Activated CD4-positive, alpha-beta T cell treated with anti-CD3 and anti-CD28 coated beads, Interleukin-2, amount 50 U/mL, for 24 hours (primary cell): Measurements from ENCODE around the gene HSPA12A.

Source experiments
- DNase-seq, 2 donors: peaks; one replicate each; pipeline ENCODE4 v3.0.0-alpha.2; 2020; ENCODE audit warnings: low read depth in 1 of 2, low spot score in 1 of 2

The HSPA12A gene

DNA sequence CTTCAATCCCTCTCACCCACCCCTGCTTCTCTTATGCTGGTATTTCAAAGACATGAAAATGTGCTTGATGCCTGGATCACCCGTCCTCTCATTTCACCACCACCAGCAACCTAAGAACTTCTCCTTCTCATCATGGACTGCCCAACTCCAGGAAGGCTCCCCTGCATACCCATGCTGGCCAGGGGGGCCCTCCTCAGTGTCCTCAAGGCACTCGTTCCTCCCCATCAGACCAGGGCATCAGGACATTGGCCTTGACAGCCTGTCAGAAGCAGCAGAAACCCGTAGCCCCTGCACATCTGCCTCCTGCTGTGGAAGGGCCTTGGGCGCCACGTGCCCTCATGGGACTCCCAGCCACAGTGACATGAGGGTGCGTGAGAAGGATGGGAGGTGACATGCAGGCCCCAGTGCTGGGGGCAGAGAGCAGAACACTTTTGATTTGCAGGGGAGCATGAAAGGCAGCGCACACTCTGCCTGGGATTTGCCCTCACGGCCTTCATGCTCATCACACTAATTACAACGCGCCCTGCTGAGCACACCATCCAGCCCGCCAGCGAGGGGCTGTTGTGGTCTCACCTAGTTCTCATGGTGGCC, 1.9 kb upstream of the HSPA12A start:
- DNase-seq, result no peak

DNA sequence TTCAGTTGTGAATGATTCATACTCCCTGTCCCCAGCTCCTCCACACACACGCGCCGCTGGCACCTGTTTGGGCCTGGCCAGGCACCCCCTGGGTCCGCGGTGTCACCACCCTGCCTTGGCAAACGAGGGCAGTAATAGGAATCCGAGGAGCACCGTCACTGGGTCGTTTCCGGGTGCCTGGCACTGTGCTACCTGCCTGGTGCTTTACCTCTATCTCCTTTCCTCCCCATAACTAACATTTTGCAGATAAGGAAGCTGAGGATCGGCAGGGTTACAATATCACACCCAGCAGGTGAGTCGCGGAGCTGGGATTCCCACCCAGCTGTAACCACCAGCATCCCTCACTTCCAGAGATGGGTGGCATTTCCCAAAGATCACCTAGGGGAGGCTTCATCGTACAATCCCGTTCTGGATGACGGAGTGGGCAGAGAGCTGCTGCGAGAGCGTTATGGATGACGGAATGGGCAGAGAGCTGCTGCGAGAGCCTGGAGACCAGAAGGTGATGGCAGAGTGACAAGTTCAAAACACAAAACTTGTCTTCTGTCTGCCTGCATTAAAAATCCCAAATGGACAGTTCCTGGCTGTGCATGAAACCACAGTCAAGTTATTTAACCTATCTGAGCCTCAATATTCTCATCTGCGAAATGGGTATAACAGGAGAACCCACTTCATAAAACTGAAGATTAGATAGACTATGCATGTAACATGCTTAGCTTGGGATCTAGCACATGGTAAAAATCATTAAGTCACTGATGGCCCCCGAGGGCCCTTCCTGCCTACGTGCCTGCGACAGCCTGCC, 1.1 kb upstream of the HSPA12A start:
- DNase-seq, result no peak

DNA sequence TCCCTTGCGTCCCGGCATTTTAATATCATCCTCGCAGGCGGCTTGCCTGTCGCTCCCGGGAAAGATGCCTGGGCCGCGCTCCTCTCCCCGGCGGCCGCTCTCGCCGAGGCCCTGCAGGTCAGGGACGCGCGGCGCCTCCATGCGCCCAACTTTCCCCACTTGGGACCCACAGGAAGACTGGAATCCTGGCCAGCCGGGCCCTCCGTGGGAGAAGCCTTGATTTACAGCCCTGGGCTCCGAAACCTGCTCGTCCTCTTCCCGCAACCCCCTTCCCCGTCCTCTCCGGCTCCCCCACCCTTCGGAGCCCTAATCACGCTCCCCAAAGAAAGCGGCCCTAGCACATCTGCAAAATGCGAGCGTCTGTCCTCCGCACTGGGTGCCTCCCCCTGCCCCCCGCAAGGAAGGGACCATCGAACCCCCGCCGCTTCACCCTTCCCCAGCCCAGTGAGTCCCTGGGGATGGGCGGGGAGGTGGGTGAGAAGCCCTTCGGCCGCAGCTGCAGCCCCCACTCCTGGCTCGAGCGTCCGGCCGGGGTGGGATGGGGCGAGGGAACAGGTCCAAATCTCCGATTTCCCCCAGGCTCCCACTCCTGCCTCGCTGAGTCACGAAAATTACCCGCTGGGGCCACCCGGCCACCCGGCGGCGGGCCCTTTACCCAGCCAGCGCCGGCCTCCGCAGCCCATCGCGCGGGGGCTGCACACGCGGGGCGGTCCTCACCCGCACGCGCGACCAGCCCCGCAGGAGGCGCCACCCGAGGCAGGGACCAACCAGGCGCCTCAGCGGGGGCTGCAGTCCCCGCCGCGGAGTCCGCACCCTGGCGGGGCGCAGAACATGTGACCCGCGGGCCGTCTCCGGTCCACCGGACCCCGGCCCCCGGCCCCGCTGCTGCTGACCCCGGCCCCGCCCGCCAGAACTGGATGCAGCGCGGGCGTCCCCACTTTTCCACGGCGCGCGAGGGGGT, 695 bp downstream of the HSPA12A start:
- no peak for DNase-seq

DNA sequence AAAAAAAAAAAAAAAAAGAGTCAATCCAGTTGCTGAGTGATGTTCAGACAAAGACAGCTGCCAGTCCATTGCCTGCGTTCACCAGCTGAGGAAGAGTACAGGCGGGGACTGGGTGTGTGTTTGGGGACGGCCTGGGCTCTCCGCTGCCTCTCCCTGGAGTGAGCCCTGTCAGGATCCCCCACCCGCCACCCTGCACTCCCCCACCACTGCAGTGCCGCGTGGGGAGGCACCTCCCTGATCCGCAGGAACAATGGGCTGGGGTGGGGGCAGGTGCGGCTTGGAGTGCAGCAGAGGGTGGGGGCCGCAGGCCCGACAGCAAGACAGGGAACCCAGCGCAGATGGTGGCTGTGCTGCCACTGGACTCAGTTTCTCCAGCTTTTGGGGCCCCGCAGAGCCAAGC, 1.4 kb downstream of the HSPA12A start:
- DNase-seq, result no peak

DNA sequence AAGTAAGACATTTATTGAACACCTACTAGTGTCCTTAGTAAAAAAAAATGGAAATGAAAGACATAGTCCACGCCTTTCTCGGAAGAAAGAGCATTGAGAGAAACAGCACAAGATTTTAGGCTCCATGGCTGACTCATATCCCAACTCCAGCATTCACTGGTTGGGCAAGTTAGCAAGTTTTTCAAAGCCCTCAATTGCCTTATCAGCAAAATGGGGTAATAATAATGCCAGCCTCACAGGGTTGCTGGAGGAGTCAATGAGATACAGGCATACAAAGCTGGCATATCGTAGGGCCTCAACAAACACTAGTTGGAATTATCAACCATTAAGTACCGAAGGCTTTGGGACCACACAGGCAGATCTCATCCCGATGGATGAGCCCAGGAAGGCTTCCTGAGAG, 4.0 kb downstream of the HSPA12A start:
- DNase-seq, result no peak

DNA sequence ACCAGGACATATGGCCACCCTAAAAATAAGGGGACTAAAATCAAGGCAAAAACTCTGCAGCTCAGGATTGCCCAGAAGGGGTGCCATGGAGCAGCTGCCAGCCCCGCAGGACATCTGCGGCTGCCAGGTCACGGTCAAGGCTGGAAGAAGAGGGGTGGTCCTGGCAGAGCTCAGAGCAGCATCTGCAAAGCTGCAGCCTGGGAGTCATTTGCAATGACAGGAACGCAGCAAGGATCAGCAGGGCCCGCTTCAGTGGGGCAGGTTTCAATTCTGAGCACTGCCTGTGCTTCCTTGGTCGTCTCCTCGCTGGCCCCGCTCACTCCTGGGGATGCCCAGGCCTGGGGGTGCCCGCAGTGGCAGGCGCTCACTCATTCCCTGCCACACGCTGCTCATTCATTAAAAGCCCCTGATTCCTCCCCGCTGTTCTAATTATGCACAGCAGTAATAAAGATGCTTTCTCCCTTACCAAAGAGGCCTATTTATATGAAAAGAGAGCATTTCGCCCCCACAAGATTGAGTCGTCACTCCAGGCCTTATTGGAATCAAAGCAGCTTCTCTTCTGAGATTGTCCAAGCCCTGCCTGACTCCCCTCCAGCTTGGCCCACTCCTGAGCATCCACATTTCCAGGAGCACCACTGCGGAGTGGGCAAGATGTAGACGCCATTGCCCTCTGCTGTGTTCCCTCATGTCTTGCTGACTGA, 4.6 kb downstream of the HSPA12A start:
- DNase-seq, result no peak

DNA sequence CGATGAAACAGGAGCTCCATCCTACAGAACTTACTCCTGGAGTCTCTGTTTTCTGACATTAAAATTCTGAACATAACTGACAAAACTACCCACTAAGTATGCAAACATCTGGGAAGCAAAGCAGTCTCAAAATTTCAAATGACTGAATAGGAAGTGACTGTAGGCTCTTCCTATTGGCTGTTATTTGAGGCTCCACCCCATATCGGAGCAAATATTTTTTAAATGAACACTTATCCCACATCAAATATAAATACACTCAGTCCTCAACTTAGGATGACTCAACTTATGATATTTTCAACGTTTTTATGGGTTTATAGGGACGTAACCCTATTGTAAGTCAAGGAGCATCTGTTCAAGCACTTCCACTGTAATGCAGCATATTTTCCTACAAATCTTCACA, 8.8 kb downstream of the HSPA12A start:
- no peak for DNase-seq

DNA sequence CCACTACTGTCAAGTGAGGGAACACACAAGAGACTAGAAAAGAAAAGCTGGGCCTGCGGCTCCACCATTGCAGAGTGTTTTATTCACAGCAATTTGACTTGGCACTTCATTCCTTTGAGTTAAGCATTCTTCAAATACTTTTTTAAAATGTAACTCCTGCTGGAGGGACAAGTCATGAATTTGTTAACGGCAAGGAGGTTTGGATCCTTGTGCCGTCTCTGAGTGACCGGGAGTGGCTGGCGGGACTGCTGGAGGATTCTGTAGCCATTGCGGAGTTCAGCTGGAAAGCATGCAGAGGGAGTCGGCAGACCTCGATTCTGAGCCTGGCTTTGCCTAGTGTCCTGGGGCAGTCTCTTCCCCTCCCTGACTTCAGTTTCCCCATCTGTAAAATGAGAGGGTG, 9.8 kb downstream of the HSPA12A start:
- no peak for DNase-seq

DNA sequence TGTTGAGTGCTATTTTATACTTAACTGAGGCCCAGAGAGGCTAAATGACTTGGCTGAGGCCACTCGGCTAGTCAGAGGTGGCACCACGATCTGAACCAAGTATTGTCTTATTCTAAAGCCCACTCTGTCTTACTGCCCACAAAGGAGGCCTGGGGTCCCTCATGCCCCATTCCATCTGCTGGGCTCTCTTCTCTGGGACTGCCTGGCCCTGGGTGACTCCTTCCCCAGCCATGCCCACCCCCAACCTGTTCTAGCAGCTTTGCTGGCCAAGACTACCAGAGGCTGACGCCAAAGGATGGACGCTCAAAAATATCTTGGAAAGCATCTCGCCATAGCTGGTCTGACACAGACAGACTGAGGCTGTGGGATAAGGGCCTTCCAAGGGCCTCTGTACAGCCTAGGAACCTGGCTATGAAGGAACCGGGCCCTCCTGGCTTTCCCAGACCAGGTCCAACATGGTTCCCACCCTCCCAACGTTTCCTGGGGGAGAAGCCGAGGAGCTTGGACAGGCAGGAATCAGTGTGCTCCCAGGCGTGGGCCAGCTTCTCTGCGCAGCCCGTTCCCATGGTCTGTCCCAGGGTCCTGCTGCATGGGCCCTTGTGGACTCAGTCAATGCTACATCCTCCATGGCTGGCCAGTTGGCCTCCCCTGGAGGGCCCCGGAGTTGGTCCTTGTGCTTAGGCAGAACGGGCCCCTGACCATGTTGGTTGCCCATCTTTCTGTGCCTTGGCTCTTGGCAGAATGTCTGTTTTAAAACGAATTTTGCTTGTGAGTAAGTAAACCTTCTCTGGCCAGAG, 11.7 kb downstream of the HSPA12A start:
- DNase-seq, result no peak

DNA sequence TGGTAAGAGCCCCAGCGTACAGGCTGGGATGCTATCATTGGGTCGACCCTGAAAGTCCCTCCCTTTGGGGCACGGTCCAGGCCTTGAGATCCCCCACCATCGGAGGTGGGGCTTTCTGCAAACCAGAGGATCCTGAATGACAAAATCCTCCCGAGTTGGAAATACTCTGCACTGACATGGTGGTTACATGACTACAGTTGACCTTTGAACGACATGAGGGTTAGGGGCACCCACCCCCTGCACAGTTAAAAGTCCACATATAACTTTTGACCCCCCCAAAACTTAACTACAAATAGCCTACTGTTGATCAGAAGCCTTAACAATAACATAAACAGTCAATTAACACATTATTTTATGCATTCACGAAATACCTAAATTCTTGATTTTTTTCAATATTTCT, 13.1 kb downstream of the HSPA12A start:
- no peak for DNase-seq

DNA sequence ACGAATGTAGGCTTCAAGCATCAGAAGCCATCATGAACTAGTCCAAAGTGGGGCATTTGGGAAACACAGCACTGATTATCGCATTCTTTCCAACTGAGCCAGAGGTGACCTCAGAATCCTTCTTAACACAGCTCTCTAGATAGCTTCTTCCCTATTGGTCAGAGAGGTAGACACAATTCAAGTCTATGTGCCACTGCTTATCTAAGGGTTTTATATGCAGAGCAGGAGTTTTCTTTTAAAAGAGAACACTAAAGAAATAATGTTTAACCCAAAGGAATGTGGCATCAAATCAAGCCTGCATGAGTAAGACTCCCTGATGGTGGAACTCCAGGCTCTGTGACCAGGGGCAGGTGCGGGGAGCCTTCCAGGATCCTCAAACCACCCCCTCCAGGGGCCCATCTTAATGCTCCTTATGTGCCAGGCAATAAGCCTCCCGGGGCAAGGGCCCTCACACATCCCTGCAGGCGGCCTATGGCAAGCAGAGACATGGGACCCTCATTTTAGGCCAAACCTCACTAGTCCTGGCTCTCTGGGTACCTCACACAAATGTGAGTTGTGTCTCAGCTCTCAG, 13.8 kb downstream of the HSPA12A start:
- no peak for DNase-seq

DNA sequence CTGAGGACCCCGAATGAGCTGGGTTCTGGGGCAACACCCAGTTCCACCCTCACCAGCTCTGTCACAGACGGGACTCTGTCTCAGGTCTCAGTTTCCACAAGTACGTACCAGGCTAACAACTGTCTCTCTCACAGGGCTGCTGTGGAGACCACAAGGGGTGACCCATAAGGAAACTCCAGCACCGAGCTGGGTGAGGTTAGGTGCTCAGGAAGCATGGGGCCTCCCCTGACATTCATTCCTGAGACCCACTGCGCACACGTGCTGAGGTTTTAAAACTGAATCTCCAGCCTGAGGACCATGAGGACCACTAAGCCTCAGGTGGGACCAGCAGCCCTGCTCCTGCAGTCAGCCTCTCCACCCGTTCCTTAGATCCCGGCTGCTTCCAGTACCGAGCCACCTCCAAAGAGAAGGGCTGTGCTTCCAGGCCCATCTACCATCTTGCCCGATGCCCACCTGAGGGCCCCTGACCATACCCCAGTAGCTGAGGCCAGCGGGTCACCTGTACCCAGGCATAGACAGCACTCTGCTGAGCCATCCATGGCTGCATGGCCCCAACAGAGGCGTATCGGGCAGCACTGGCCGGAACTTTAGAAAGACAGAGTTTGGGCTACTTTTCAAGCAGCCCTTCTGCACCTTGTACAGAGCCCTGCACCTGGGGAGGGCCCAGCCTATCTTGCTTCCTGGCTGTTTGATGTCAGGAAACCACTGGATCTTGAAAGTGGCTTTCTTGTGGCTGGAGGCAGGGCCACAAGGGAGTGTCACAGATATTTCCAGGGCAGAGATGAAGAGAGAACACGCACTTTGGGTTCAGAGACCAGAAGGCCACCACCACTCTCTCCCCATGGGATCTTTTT, 18.7 kb downstream of the HSPA12A start:
- DNase-seq, result peak in 1 of 2 donors; percentile 11

DNA sequence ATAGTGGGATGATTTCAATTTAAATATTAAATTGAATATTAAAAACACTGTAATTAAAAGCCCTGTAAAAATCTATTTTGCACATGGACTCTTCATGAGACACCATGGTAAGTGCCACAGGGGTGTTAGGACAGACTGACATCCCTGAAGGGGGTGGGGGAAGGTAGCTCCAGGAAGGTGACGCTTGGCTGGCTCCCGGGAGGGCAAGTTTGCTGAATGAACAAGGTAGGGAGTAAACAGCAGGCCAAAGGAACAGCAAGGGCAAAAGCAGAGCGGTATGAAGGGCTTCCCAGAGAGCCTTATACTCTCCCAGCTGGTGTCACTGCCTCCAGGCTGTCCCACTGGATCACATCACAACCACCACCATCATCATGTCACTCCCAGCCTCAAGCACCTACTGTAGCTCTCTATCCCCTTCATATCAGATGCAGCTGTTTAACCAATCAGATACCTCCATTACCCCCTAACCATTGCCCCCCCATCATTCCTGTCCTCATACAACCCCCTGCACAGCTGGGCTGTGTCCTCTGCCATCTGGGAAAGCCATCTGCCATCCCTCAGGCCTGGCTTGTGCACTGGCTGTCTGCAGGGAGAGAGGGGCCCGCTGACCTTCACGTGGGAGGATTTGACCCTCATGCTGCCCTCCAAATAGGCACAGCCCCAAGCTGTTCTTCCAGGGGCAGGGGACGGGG, 19.5 kb downstream of the HSPA12A start:
- DNase-seq, result no peak

DNA sequence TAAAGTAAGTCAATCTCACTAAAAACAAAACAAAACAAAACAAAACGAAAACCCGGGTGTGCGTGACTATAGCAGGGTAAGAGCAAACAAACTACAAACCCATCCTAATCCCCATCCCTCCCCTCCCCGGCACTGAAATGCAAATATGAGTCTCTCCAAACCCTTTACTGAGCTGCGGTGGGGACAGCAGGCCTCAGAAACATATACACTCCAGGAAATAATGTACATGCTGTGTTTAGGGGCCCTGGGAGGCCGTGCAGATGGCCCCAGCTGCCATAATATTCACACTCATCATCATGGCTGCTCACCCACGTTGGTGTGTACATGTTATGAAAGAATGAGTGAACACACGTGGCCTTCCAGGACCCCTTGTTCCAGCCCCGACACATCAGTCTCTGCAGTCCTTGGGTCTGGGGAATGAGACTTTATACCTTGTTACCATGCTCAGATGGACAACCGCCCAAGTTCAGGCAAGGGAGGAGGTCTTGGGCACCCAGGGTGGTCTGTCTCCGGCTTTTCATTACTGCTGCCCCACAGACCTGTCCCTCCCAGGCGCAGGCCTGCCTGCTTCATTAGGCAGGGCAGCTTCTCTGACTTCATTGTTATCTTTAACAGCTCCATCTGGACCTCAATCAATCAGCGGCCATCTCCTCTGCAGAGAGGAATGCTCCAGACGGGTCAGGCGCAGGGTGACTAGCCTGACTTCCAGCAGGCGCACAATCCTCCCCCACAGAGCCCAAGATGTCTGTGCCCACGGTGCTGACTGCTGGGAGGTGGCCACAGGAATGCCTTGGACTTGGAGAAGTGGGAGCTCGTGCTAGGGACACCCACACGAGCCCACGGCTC, 20.6 kb downstream of the HSPA12A start:
- no peak for DNase-seq

DNA sequence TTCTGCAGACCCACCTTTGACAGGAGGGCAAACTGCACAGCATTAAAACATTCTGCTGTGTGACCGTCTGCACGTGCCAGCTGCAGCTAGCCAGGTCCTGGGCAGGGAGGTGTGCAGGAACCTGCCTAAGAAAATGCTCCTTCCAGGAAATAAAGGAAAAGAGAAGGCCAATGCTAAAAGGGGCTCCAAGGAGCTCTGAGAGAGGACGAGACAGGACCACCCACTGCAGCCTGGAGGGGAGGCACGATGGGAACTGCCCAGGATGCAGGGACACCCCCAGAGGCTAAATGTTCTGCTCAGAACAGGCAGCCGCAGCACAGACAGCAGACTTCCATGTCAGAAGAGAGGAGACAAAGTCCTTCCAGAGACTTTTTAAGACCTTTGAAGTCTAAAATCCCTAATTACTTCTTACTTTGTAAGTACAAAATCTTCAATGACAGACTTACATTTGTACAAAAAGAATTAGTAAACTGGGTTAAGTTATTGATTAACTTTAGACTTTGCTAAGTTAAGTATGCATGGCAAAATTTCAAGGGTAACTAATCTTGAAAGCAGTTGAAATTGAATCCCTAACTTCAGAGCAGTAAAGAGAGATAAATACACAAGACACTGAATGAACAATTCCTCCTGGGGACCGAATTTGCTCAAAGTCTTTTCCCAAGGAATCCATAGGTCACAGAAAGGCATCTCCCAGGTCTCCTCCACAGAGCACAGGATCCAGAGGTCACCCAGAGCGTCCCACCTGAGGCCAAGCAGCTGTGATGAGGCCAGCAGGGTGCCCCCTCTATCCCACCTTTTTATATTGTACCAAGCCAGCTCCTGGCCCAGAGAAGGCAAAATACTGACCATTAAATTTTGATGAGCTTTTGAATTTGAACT, 21.5 kb downstream of the HSPA12A start:
- no peak for DNase-seq

DNA sequence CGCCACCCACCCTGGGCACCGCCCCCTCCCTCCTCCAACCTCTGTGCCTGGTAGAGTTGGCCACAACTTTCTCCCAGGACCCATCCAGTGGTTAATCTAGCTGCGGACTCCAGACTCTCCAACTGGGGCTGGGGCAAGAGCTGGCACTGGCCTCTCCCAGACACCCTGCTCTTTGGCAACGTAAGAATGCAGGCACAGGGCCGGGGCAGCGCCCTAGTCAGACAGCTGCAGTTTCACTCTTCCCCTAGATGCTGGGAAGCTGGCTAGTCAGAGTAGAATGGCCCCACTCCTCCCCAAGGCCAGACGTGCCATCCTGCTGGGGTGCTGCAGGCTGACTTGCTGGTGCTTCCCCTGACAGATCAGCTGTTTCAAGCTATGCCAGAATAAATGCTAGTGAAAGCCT, 22.1 kb downstream of the HSPA12A start:
- DNase-seq, result no peak

DNA sequence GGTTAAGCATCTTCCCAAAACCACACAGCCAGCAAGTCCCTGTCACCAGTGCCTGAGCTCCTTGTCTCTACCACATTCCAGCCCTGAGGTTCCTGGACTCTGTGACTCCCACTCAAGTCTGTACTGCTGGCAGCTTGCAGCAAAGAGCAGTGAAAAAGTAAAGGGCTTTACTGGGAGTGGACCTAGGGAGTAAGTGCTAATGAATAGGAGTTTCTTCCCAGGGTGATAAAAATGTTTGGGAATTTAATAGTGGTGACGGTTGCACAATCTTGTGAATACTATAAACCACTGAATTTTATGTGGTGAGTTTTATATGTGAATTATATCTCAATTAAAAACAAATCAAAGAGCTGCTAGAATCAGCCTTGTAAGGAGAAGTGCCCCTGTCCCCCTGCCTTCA, 22.6 kb downstream of the HSPA12A start:
- no peak for DNase-seq
